HepG2 (cell line): ENCODE measurements around the gene DLST. TPM values are rescaled to one million over a fixed set of nuclear protein-coding genes. Genes with fewer than 3 reads are reported as not detected.

ENCODE experiments used
- BCL3 ChIP-seq: sonication (generic); formaldehyde crosslinking; IDR thresholded peaks from 2 replicates; pipeline ENCODE4 v1.5.1; 2020; ENCODE audit warnings: mild to moderate bottlenecking, missing genetic modification reagents, moderate library complexity
- CHD2 ChIP-seq: IDR thresholded peaks from 2 replicates; pipeline ENCODE4 v1.6.1; 2011; ENCODE audit warnings: low read depth, low read length, improper control_type of control experiment
- CHD4 ChIP-seq: fragments of 200-600 bp; sonication (generic); IDR thresholded peaks from 2 replicates; pipeline ENCODE4 v1.7.0; 2017; ENCODE audit warnings: mild to moderate bottlenecking, low read length, borderline replicate concordance
- FOXM1 ChIP-seq: sonication (generic); formaldehyde crosslinking; IDR thresholded peaks from 2 replicates; pipeline ENCODE4 v1.5.0; 2020; ENCODE audit warnings: missing genetic modification reagents
- GATA4 ChIP-seq: sonication (generic); IDR thresholded peaks from 2 replicates; pipeline ENCODE4 v1.6.1; 2016; ENCODE audit warnings: antibody characterized with exemption, low read depth, borderline replicate concordance
- JUND ChIP-seq: sonication (generic); formaldehyde crosslinking; IDR thresholded peaks from 2 replicates; pipeline ENCODE4 v1.8.0; 2022; ENCODE audit warnings: mild to moderate bottlenecking, missing genetic modification reagents
- MED1 ChIP-seq: sonication (generic); formaldehyde crosslinking; IDR thresholded peaks from 2 replicates; pipeline ENCODE4 v1.4.0; 2020; ENCODE audit warnings: missing genetic modification reagents
- MEIS1 ChIP-seq: sonication (generic); formaldehyde crosslinking; IDR thresholded peaks from 2 replicates; pipeline ENCODE4 v1.9.0; 2021; ENCODE audit warnings: mild to moderate bottlenecking, missing genetic modification reagents, moderate library complexity, borderline replicate concordance
- NFYB ChIP-seq: sonication (generic); formaldehyde crosslinking; IDR thresholded peaks from 2 replicates; pipeline ENCODE4 v1.4.0; 2020; ENCODE audit warnings: missing genetic modification reagents
- PAXIP1 ChIP-seq: sonication (generic); formaldehyde crosslinking; conservative IDR thresholded peaks from 2 replicates; pipeline ENCODE4 v1.4.0; 2020; ENCODE audit warnings: mild to moderate bottlenecking, missing genetic modification reagents, moderate library complexity
- PHF5A ChIP-seq: IDR thresholded peaks from one replicate; pipeline ENCODE4 v1.6.1; 2018; ENCODE audit warnings: low read depth, missing genetic modification reagents; ENCODE audit not compliant: unreplicated experiment
- SALL1 ChIP-seq: sonication (generic); formaldehyde crosslinking; IDR thresholded peaks from 2 replicates; pipeline ENCODE4 v1.8.0; 2022; ENCODE audit warnings: mild to moderate bottlenecking, missing genetic modification reagents
- SMAD1 ChIP-seq: sonication (generic); formaldehyde crosslinking; IDR thresholded peaks from 2 replicates; pipeline ENCODE4 v1.4.0; 2020; ENCODE audit warnings: missing genetic modification reagents, low read depth, mild to moderate bottlenecking, borderline replicate concordance
- TSC22D2 ChIP-seq: sonication (generic); formaldehyde crosslinking; IDR thresholded peaks from 2 replicates; pipeline ENCODE4 v1.5.1; 2020; ENCODE audit warnings: missing genetic modification reagents, mild to moderate bottlenecking, borderline replicate concordance
- ZBTB49 ChIP-seq: sonication (generic); formaldehyde crosslinking; IDR thresholded peaks from 2 replicates; pipeline ENCODE4 v1.4.0; 2020; ENCODE audit warnings: missing genetic modification reagents, borderline replicate concordance
- ZFP37 ChIP-seq: sonication (generic); formaldehyde crosslinking; IDR thresholded peaks from 2 replicates; pipeline ENCODE4 v1.4.0; 2020; ENCODE audit warnings: missing genetic modification reagents, borderline replicate concordance
- ZFP62 ChIP-seq: sonication (generic); formaldehyde crosslinking; IDR thresholded peaks from 2 replicates; pipeline ENCODE4 v1.4.0; 2020; ENCODE audit warnings: missing genetic modification reagents
- ZNF12 ChIP-seq: sonication (generic); formaldehyde crosslinking; IDR thresholded peaks from 2 replicates; pipeline ENCODE4 v1.5.0; 2020; ENCODE audit warnings: missing genetic modification reagents
- ZNF335 ChIP-seq: sonication (generic); formaldehyde crosslinking; IDR thresholded peaks from 2 replicates; pipeline ENCODE4 v1.4.0; 2020; ENCODE audit warnings: missing genetic modification reagents
- ZNF460 ChIP-seq: sonication (generic); formaldehyde crosslinking; IDR thresholded peaks from 2 replicates; pipeline ENCODE4 v1.5.1; 2020; ENCODE audit warnings: missing genetic modification reagents, mild to moderate bottlenecking, borderline replicate concordance
- ZNF549 ChIP-seq: sonication (generic); formaldehyde crosslinking; IDR thresholded peaks from 2 replicates; pipeline ENCODE4 v1.5.0; 2020; ENCODE audit warnings: missing genetic modification reagents
- polyA plus RNA-seq, 8 experiments: library from polyadenylated mRNA; depleted of rRNA in 3 of 8; stranded (reverse) in 7 of 8; unstranded in 1 of 8; fragments of >200 nt; fragmentation: Illumina TruSeq in 4 of 8; extraction: Trizol in 4 of 8; gene quantifications; 2 replicates each; pipeline versions ENCODE4 v1.2.1 to v1.2.3, GENCODE V29; 2011 to 2016; ENCODE audit warnings: low read depth in 4 of 8, missing spikeins in 1 of 8, mixed read lengths in 1 of 8; ENCODE audit not compliant: insufficient read depth in 1 of 8
- total RNA-seq, 5 experiments: library from RNA; depleted of rRNA; stranded (reverse); fragments of >200 nt; fragmentation: Illumina TruSeq; extraction: Trizol; gene quantifications; 2 replicates each; pipeline ENCODE4 v1.2.3, GENCODE V29; 2016; ENCODE audit warnings: low read depth in 1 of 5
- TF ChIP-seq, protein P1 (sequence below): sonication (generic); formaldehyde crosslinking; conservative IDR thresholded peaks from 2 replicates; pipeline ENCODE4 v1.8.0; 2022; ENCODE audit warnings: missing genetic modification reagents
- TF ChIP-seq, protein P2 (sequence below): sonication (generic); formaldehyde crosslinking; IDR thresholded peaks from 2 replicates; pipeline ENCODE4 v1.8.1; 2023; ENCODE audit warnings: mild to moderate bottlenecking, missing genetic modification reagents, borderline replicate concordance

Gene DLST
- total and polyA plus RNA-seq, 2 of the 13 experiments (the other 11 are each of a cell fraction or from before 2014, with no cell fraction given), result 56.5 to 94.3 TPM

GRCh38 chr14:74898694-74899093 lies 17.0 kb downstream of the DLST start (continued):
- TF ChIP-seq, protein P1, sequence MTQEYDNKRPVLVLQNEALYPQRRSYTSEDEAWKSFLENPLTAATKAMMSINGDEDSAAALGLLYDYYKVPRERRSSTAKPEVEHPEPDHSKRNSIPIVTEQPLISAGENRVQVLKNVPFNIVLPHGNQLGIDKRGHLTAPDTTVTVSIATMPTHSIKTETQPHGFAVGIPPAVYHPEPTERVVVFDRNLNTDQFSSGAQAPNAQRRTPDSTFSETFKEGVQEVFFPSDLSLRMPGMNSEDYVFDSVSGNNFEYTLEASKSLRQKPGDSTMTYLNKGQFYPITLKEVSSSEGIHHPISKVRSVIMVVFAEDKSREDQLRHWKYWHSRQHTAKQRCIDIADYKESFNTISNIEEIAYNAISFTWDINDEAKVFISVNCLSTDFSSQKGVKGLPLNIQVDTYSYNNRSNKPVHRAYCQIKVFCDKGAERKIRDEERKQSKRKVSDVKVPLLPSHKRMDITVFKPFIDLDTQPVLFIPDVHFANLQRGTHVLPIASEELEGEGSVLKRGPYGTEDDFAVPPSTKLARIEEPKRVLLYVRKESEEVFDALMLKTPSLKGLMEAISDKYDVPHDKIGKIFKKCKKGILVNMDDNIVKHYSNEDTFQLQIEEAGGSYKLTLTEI (CRISPR knock-in tag), result no peak
- no peak for TF ChIP-seq SMAD1 (CRISPR knock-in tag)
- no peak for TF ChIP-seq BCL3
- no peak for TF ChIP-seq CHD4
- no peak for TF ChIP-seq TSC22D2 (CRISPR knock-in tag)
- no peak for TF ChIP-seq GATA4
- TF ChIP-seq ZNF460 (CRISPR knock-in tag), result peak; percentile 29; the same call in 1 of the 2 replicates
- peak; percentile 78 for TF ChIP-seq MED1 (CRISPR knock-in tag)
- no peak for TF ChIP-seq ZFP62 (CRISPR knock-in tag)
- no peak for TF ChIP-seq JUND
- peak; percentile 76; the same call in 1 of the 2 replicates for TF ChIP-seq ZNF335 (CRISPR knock-in tag)
- TF ChIP-seq ZBTB49, result no peak
- TF ChIP-seq NFYB (CRISPR knock-in tag), result no peak
- TF ChIP-seq, protein P2, sequence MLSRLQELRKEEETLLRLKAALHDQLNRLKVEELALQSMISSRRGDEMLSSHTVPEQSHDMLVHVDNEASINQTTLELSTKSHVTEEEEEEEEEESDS (CRISPR knock-in tag), result no peak
- peak; percentile 93 for TF ChIP-seq SALL1 (CRISPR knock-in tag)
- peak; percentile 74 for TF ChIP-seq PHF5A
- TF ChIP-seq CHD2, result peak; percentile 69
- no peak for TF ChIP-seq ZNF549 (CRISPR knock-in tag)
- no peak for TF ChIP-seq ZNF12 (CRISPR knock-in tag)
- peak; percentile 27; the same call in 1 of the 2 replicates for TF ChIP-seq MEIS1 (CRISPR knock-in tag)
- TF ChIP-seq PAXIP1 (CRISPR knock-in tag), result peak; percentile 96
- no peak for TF ChIP-seq ZFP37
- TF ChIP-seq FOXM1 (CRISPR knock-in tag), result no peak
